H1 (cell line): Measurements from ENCODE around the gene NDUFAF3. TPM values are rescaled to one million over a fixed set of nuclear protein-coding genes. Genes with fewer than 3 reads are reported as not detected.

Source experiments
- EP300 ChIP-seq, 2 experiments: IDR thresholded peaks; 1 replicate in 1 of 2; 2 replicates in 1 of 2; pipeline ENCODE4 v1.6.1; 2011 to 2012; ENCODE audit warnings: low read depth in 2 of 2, low read length in 2 of 2, mild to moderate bottlenecking in 2 of 2, borderline replicate concordance in 1 of 2, inconsistent platforms in 1 of 2, moderate library complexity in 1 of 2
- GTF2F1 ChIP-seq: IDR thresholded peaks from 2 replicates; pipeline ENCODE4 v1.6.1; 2012; ENCODE audit warnings: low read depth, low read length, improper control_type of control experiment, borderline replicate concordance
- JUND ChIP-seq: IDR thresholded peaks from 2 replicates; pipeline ENCODE4 v1.6.1; 2011; ENCODE audit warnings: mild to moderate bottlenecking, improper control_type of control experiment, low read length
- KDM5A ChIP-seq: fragments of 200-600 bp; IDR thresholded peaks from 2 replicates; pipeline ENCODE4 v1.7.1; 2012; ENCODE audit warnings: mild to moderate bottlenecking, low read length, inconsistent platforms, mixed read lengths
- SAP30 ChIP-seq: fragments of 300-600 bp; sonication (generic); IDR thresholded peaks from 2 replicates; pipeline ENCODE4 v1.7.1; 2012; ENCODE audit warnings: low read length, moderate library complexity, mild to moderate bottlenecking, inconsistent platforms; ENCODE audit not compliant: insufficient read depth, insufficient replicate concordance
- polyA plus RNA-seq, 7 experiments: library from polyadenylated mRNA; depleted of rRNA in 3 of 7; stranded (reverse) in 5 of 7; unstranded in 2 of 7; fragments of >200 nt in 5 of 7; fragments of 200-250 nt in 2 of 7; gene quantifications; 1 replicate in 5 of 7; 2 replicates in 1 of 7; 4 replicates in 1 of 7; pipeline versions ENCODE4 v1.2.1 to v1.2.3, GENCODE V29; 2011 to 2013; ENCODE audit warnings: missing spikeins in 2 of 7, mixed read lengths in 2 of 7
- total RNA-seq: library from RNA; stranded (reverse); fragmentation: NEBNext Ultra II Directional; extraction: Animal tissue kit (Norgen Biotek cat#: 25700); gene quantifications from 2 replicates; pipeline ENCODE4 v1.2.1, GENCODE V29; 2021
- TF ChIP-seq, protein P1 (sequence below): IDR thresholded peaks from 2 replicates; pipeline ENCODE4 v1.6.1; 2011; ENCODE audit warnings: low read depth, mild to moderate bottlenecking, low read length; ENCODE audit not compliant: insufficient read depth

The NDUFAF3 gene
- total and polyA plus RNA-seq, 2 of the 8 experiments (the other 6 are each of a cell fraction or from before 2014, with no cell fraction given) = 27.8 to 45.5 TPM

DNA sequence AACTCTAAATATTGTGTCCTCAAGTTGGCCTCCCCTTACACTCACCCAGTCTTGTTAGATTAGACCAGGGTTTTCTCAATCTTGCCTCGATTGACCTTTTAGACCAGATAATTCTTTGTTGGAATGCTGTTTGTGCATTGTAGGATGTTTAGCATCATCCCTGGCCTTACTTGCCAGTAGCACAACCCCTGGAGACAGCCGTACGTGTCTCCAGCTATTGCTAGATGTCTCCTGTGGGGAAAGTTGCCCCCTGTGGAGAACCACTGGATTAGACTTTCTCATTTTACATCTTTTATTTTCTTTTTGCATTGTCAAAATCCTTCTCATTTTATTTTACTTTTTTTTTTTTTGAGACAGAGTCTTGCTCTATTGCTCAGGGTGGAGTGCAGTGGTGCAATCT is 12.5 kb upstream of the NDUFAF3 start (continued):
- TF ChIP-seq GTF2F1 (no peak), EP300 (IDR thresholded peaks at IDR 0.05; ENCODE audit: borderline replicate concordance in 1 of 2, low read depth in 2 of 2, low read length in 2 of 2) (no peak), JUND (no peak), KDM5A (no peak), SAP30 (no peak)
- TF ChIP-seq, protein P1, sequence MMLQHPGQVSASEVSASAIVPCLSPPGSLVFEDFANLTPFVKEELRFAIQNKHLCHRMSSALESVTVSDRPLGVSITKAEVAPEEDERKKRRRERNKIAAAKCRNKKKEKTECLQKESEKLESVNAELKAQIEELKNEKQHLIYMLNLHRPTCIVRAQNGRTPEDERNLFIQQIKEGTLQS = no peak
